ENCODE results near the gene TAOK3. TPM values are rescaled to one million over a fixed set of nuclear protein-coding genes. Genes with fewer than 3 reads are reported as not detected.

Gene TAOK3
- total and polyA plus RNA-seq, 2 donors (not counting 3 experiments of a cell fraction or from before 2014, with no cell fraction given), result 11.3 to 23.1 TPM

- ChIA-PET POLR2A (no interaction called here), CTCF (interaction anchor here (1.0 to 1.1 kb wide), 2 partner anchors 17 to 78 kb away, joined by 3 to 4 read pairs; no protein-coding TSS in a partner anchor)
- DNase-seq (ENCODE audit: low read depth, low spot score) (no peak), FAIRE-seq (no peak)
- Histone ChIP-seq H4K20me1 (replicated peaks; ENCODE audit: control insufficient read depth, extremely low read depth, insufficient read depth, low read length) (no peaks in the 10 kb centered on the region), H3K4me3 (replicated peaks in 1 of 3; ENCODE audit: insufficient read depth in 1 of 3, low read depth in 1 of 3, low read length in 3 of 3) (peak overlapping the region; percentile 30 to 82 (median 75)), H3K4me1 (ENCODE audit: control insufficient read depth, extremely low read depth, insufficient read depth, low read length) (peaks cover 4% of the 10 kb centered on the region), H3K27me3 (ENCODE audit: control insufficient read depth in 2 of 2, insufficient read depth in 2 of 2, low read length in 2 of 2) (no peaks in the 10 kb centered on the region), H3K27ac (ENCODE audit: insufficient read depth, low read depth, low read length) (peak overlapping the region; percentile 49), H3K9ac (replicated peaks; ENCODE audit: extremely low read depth, insufficient read depth, low read length) (peak overlapping the region; percentile 72), H3K9me1 (replicated peaks; ENCODE audit: control insufficient read depth, extremely low read depth, insufficient read depth, low read length) (no peaks in the 10 kb centered on the region), H2AFZ (ENCODE audit: low read depth, low read length) (no peak overlapping the region), H3K4me2 (ENCODE audit: insufficient read depth, low read length) (peak overlapping the region; percentile 77), H3K79me2 (ENCODE audit: control insufficient read depth, insufficient read depth, low read length) (peaks cover 15% of the 10 kb centered on the region), H3K36me3 (ENCODE audit: control insufficient read depth in 2 of 2, extremely low read depth in 1 of 2, insufficient read depth in 2 of 2, low read length in 2 of 2) (peaks cover 6 to 14% of the 10 kb centered on the region in 2 experiments), H3K9me3 (replicated peaks; ENCODE audit: control insufficient read depth, insufficient read depth, low read length) (no peaks in the 10 kb centered on the region)
- BruUV-seq (replicated peaks), result TSS peak; percentile 50
- TF ChIP-seq JUN (IDR thresholded peaks at IDR 0.05; ENCODE audit: borderline replicate concordance, insufficient read depth, insufficient read length, low read depth), result no peak
- TF ChIP-seq GATA2 (IDR thresholded peaks at IDR 0.05; ENCODE audit: insufficient read depth, insufficient read length, low read depth, low read length), result no peak
- TF ChIP-seq POLR2AphosphoS5 (IDR thresholded peaks at IDR 0.05; ENCODE audit: insufficient read depth, low read depth, low read length), result no peak
- no peak for TF ChIP-seq EZH2 (IDR thresholded peaks at IDR 0.05; ENCODE audit: borderline replicate concordance, low read depth, low read length, severe bottlenecking)
- no peak for TF ChIP-seq CTCF (IDR thresholded peaks at IDR 0.05; ENCODE audit: extremely low read depth in 1 of 2, insufficient read depth in 1 of 2, low read depth in 1 of 2, low read length in 2 of 2)
- no peak for TF ChIP-seq MYC (IDR thresholded peaks at IDR 0.05; ENCODE audit: low read depth, low read length)
- no peak for TF ChIP-seq POLR2A (IDR thresholded peaks at IDR 0.05; ENCODE audit: low read depth, low read length)
- no peak for TF ChIP-seq MAX (IDR thresholded peaks at IDR 0.05; ENCODE audit: insufficient read depth, insufficient read length)
- TF ChIP-seq FOS (IDR thresholded peaks at IDR 0.05; ENCODE audit: borderline replicate concordance, insufficient read depth, low read length), result no peak
- dilution Hi-C loops (cut with MboI; ENCODE audit: extremely low pct_ligation_motif_present, low sequenced_read_pairs), result no loop called here
- intact Hi-C loops (cut with micrococcal nuclease), result loop anchor here (5.0 kb wide), 2 partner anchors 35 to 260 kb away; partner anchors contain the start of gene VSIG10
These were observed 235.5 kb downstream of the TAOK3 start for GRCh38 chr12:118137148-118137678.

Data from endothelial cell of umbilical vein (primary cell).